Left ventricle myocardium superior (tissue), 1 donor: ENCODE data around the gene SLC2A9. TPM values are rescaled to one million over a fixed set of nuclear protein-coding genes. Genes with fewer than 3 reads are reported as not detected.
"Not testable (repeated sequence)": the region's sequence is repeated elsewhere in the genome, so short reads cannot be mapped to it uniquely, and the experiment has no call there.

Experiments used
- ATAC-seq: fragments of 200-7000 bp; cut with Tn5 transposase; one replicate; pipeline ENCODE4 v1.9.1; 2020; ENCODE audit warnings: mild to moderate bottlenecking, moderate library complexity
- DNase-seq: peaks from one replicate; pipeline ENCODE4 v3.0.0-alpha.2; 2020
- intact Hi-C: fragments of 100-400 bp; cut with micrococcal nuclease; formaldehyde crosslinking; loops from one replicate; pipeline ENCODE4 v1.11.0; 2022
- total RNA-seq: library from RNA; stranded (reverse); fragmentation: NEBNext Ultra II Directional; extraction: Animal tissue kit (Norgen Biotek cat#: 25700); gene quantifications from one replicate; pipeline ENCODE4 v1.2.1, GENCODE V29; 2021
- donor health status: DM: no; HTN: yes; CAD: no; lungs with severe emphysema.

The SLC2A9 gene
- total RNA-seq, 1 donor from 2014 or later = 7.1 TPM

- DNase-seq = no peak
- intact Hi-C loops = no loop called here
- no peak for ATAC-seq
These were observed 101.3 kb downstream of the SLC2A9 start for GRCh38 chr4:9920029-9920428.

GRCh38 chr4:9919047-9919446, 102.2 kb downstream of the SLC2A9 start:
- intact Hi-C loops = no loop called here
- peak; percentile 36 for ATAC-seq

GRCh38 chr4:9918484-9918883, 102.8 kb downstream of the SLC2A9 start:
- intact Hi-C loops = no loop called here
- DNase-seq (no peak), ATAC-seq (peak; percentile 52)

More at GRCh38 chr4:9919047-9919446, 102.2 kb downstream of the SLC2A9 start:
- DNase-seq = no peak

GRCh38 chr4:9916937-9917336, 104.4 kb downstream of the SLC2A9 start:
- intact Hi-C loops = no loop called here

GRCh38 chr4:9916346-9916745, 105.0 kb downstream of the SLC2A9 start:
- intact Hi-C loops = no loop called here
- ATAC-seq (no peak), DNase-seq (no peak)

More at GRCh38 chr4:9916937-9917336, 104.4 kb downstream of the SLC2A9 start:
- peak; percentile 76 for ATAC-seq
- no peak for DNase-seq

GRCh38 chr4:9913846-9914245, 107.5 kb downstream of the SLC2A9 start:
- no peak for ATAC-seq
- intact Hi-C loops = no loop called here

GRCh38 chr4:9906996-9907395, 114.3 kb downstream of the SLC2A9 start:
- DNase-seq = no peak
- intact Hi-C loops = no loop called here
- ATAC-seq = peak; percentile 64

More at GRCh38 chr4:9913846-9914245, 107.5 kb downstream of the SLC2A9 start:
- DNase-seq = no peak

- ATAC-seq (peak; percentile 67), DNase-seq (peak; percentile 58)
- intact Hi-C loops = no loop called here
These were observed 116.2 kb downstream of the SLC2A9 start for GRCh38 chr4:9904976-9905587.

GRCh38 chr4:9903317-9903716, 118.0 kb downstream of the SLC2A9 start:
- ATAC-seq (no peak), DNase-seq (no peak)
- intact Hi-C loops = no loop called here

GRCh38 chr4:9901257-9901656, 120.0 kb downstream of the SLC2A9 start:
- intact Hi-C loops = no loop called here
- ATAC-seq (peak; percentile 71), DNase-seq (no peak)

- DNase-seq, ATAC-seq, intact Hi-C loops: not testable (repeated sequence)
These were observed 120.7 kb downstream of the SLC2A9 start for GRCh38 chr4:9900633-9901032.

- intact Hi-C loops = loop anchor here (10.0 kb wide), 1 partner anchor 135 kb away; no protein-coding TSS in a partner anchor
- ATAC-seq (no peak), DNase-seq (no peak)
These were observed 121.8 kb downstream of the SLC2A9 start for GRCh38 chr4:9899306-9900055.

GRCh38 chr4:9898596-9899305, 122.5 kb downstream of the SLC2A9 start:
- intact Hi-C loops = loop anchor here (10.0 kb wide), 1 partner anchor 134 kb away; no protein-coding TSS in a partner anchor
- ATAC-seq (peak; percentile 92), DNase-seq (peak; percentile 69)

GRCh38 chr4:9895333-9895705, 126.0 kb downstream of the SLC2A9 start:
- intact Hi-C loops = loop anchor here (10.0 kb wide), 1 partner anchor 131 kb away; no protein-coding TSS in a partner anchor
- no peak for ATAC-seq
- DNase-seq = no peak

- ATAC-seq (no peak), DNase-seq (no peak)
- intact Hi-C loops = loop anchor here (10.0 kb wide), 1 partner anchor 130 kb away; no protein-coding TSS in a partner anchor
These were observed 126.5 kb downstream of the SLC2A9 start for GRCh38 chr4:9894644-9895332.

- peak; percentile 60 for ATAC-seq
- intact Hi-C loops = loop anchor here (10.0 kb wide), 1 partner anchor 129 kb away; no protein-coding TSS in a partner anchor
- no peak for DNase-seq
These were observed 127.8 kb downstream of the SLC2A9 start for GRCh38 chr4:9893329-9894108.

GRCh38 chr4:9891740-9892139, 129.6 kb downstream of the SLC2A9 start:
- no peak for ATAC-seq
- DNase-seq = no peak
- intact Hi-C loops = loop anchor here (10.0 kb wide), 1 partner anchor 127 kb away; no protein-coding TSS in a partner anchor

GRCh38 chr4:9891056-9891455, 130.2 kb downstream of the SLC2A9 start:
- intact Hi-C loops = loop anchor here (10.0 kb wide), 1 partner anchor 126 kb away; no protein-coding TSS in a partner anchor
- ATAC-seq = no peak
- DNase-seq = no peak
